Measurements from ENCODE around the gene NDUFV3.
"Not testable (repeated sequence)": the region's sequence is repeated elsewhere in the genome, so short reads cannot be mapped to it uniquely, and the experiment has no call there.

The NDUFV3 gene

GRCh38 chr21:42937034-42937940 lies 44.2 kb downstream of the NDUFV3 start:
- not testable (repeated sequence) for DNase-seq

GRCh38 chr21:42937960-42938605 lies 45.0 kb downstream of the NDUFV3 start:
- no peak for DNase-seq

DNA sequence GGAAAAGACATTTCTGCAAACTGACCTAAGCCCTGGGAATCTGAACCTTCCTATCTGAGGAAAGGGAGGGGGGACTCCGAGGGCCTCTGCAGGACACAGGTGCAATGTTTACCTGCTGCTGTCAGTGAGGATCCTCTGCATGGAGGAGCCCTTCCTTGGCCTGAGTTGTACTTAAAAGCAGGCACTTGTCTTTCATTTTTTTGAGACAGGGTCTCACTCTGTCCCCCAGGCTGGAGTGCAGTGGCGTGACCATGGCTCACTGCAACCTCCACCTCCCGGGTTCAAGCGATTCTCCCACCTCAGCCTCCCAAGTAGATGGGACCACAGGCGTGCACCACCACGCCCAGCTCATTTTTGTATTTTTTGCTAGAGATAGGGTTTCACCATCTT lies 45.5 kb downstream of the NDUFV3 start:
- DNase-seq: not testable (repeated sequence)

GRCh38 chr21:42939582-42940413 lies 46.7 kb downstream of the NDUFV3 start:
- DNase-seq: no peak

DNA sequence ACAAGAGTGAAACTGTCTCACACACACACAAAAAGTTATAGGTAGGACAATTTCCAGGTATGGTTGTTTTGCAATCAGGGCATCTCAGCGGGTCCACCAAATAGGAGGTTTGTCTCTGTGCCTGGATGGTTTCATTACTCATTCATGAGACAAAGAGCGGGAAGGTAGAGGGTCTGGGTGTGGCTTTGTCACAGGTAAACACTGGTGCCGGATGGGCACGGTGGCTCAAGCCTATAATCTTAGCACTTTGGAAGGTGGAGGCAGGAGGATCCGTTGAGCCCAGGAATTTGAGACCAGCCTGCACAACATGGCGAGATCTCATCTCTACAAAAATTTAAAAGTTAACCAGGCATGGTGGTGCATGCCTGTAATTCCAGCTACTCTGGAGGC lies 48.6 kb downstream of the NDUFV3 start:
- DNase-seq: no peak

DNA sequence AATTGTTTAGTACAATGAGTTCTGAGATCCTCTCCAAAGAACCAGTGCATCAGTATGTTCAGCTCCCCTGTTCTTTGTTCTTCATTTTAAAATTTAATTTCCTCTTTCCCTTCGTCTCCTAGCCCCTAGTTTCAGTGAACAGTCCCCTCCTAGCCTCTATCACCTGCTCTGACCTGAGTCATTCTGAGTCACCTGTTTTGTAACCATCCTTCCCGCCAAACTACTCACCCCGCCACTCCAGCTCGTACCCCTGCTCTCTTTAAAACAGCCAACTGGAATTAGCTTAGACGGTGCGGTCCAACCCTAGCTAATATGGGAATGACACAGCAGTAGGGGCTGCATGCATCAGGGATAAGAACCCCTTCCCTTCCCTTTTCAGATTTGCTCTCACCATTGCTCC lies 49.1 kb downstream of the NDUFV3 start:
- no peak for DNase-seq

GRCh38 chr21:42949094-42949755 lies 56.1 kb downstream of the NDUFV3 start:
- DNase-seq: not testable (repeated sequence)

GRCh38 chr21:42951193-42951592 lies 58.1 kb downstream of the NDUFV3 start:
- DNase-seq: not testable (repeated sequence)

DNA sequence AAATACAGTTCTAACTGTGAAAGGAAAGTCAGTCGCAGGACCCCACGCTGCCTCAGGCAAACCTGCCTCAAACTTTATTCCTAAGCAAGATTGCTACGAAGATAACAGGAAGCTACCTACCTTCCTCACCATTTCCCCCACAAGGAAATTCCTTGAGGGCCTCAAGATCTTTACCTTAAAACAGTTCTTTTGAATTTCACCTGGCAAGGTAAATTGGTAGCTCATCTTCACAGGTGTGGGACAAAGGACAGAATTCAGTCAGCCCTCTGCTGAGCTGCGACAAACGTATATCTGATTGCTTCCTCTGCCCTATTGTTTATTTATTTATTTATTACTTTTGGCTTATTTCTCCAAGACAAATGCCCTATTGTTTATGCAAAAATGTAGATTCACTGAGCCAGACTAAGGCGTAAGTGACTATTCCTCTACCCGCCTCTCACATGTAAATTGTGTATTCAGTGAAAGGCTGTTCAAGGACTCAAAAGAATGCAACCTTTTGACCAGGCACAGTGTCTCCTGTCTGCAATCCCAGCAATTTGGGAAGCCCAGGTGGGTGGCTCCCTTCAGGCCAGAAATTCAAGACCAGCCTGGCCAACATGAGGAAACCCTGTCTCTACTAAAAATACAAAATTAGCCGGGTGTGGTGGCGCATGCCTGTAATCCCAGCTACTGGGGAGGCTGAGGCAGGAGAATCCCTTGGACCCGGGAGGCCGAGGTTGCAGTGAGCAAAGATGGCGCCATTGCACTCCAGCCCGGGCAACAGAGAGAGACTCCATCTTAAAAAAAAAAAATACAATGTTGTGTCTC lies 63.9 kb downstream of the NDUFV3 start:
- no peak for DNase-seq

DNA sequence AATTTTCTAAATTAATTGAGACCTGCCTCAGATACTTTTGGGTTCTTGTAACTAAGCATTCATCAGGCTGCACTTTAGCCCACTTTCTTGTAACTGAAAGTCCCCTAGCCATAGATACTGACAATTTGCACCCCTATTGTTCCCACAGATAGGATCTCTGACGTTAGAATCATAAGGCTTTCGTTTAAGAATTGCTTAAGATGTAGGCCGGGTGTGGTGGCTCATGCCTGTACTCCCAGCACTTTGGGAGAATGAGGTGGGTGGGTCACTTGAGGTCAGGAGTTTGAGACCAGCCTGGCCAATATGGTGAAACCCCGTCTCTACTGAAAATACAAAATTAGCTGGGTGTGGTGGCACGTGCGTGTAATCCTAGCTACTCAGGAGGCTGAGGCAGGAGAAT lies 65.0 kb downstream of the NDUFV3 start:
- DNase-seq: not testable (repeated sequence)

- DNase-seq: no peak
Measured at GRCh38 chr21:42959728-42960127, 66.6 kb downstream of the NDUFV3 start.

DNA sequence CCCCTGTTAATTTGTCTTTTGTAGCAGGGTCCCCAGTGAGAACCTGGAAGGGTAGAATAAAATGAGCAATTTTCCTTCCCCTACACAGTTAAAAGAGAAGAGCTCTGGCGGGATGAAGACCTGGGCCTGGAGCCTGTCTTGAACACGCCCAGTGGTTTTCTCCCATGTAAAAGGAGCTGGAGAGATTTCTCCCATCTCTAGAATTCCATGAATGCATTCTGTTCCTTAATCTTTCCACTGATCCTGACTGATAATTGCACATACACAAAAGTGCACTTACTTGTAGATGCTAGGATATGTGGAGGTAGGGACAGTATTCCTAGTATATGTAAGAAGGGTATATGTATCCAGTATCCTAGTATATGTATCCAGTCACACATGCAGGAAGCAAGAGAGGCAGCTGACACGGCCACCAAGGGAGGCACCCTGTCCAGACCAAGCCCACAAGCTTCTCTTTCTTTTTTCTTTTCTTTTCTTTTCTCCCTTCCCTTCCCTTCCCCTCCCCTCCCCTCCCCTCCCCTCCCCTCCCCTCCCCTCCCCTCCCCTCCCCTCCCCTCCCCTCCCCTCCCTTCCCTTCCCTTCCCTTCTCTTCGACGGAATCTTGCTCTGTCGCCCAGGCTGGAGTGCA lies 69.4 kb downstream of the NDUFV3 start:
- no peak for DNase-seq
